Endothelial cell of umbilical vein (primary cell): ENCODE data around the gene CYP2S1. TPM values are rescaled to one million over a fixed set of nuclear protein-coding genes. Genes with fewer than 3 reads are reported as not detected.

Experiments
- BruUV-seq: library from RNA; stranded (reverse); fragments of 400-500 nt; replicated peaks from 2 replicates; lab custom pipeline; 2021; lab: Mats Ljungman, UMichigan
- CTCF ChIA-PET: fragments of 300-600, 350-600 bp; sonication (Branson Sonifier 250); formaldehyde crosslinking; loops from one replicate; lab custom pipeline; 2021; ENCODE audit warnings: antibody characterized with exemption, inconsistent platforms; lab: Charles Lee
- POLR2A ChIA-PET: fragments of 300-600, 350-600 bp; sonication (Branson Sonifier 250); formaldehyde crosslinking; loops from one replicate; lab custom pipeline; 2021; ENCODE audit warnings: antibody characterized with exemption, inconsistent platforms; lab: Charles Lee
- DNase-seq: peaks from one replicate; pipeline ENCODE4 v3.0.0-alpha.2; 2011; ENCODE audit warnings: low read depth, low spot score
- FAIRE-seq: peaks from 2 replicates; lab custom pipeline; 2011; peaks lifted over from hg19 to GRCh38; lab: Jason Lieb, UNC
- H2AFZ ChIP-seq: 2 replicates; pipeline ENCODE4 v1.6.0; 2012; ENCODE audit warnings: low read depth, low read length, control low read depth, inconsistent platforms
- H3K27ac ChIP-seq: 2 replicates; pipeline ENCODE4 v1.5.1; 2011; ENCODE audit warnings: low read depth, mild to moderate bottlenecking, control low read depth, low read length, moderate library complexity; ENCODE audit not compliant: insufficient read depth
- H3K27me3 ChIP-seq, 2 experiments: 2 replicates each; pipeline versions ENCODE4 v1.6.0 to v1.6.1; 2011; ENCODE audit warnings: low read length in 2 of 2, mixed read lengths in 1 of 2; ENCODE audit not compliant: control insufficient read depth in 2 of 2, insufficient read depth in 2 of 2
- H3K36me3 ChIP-seq, 2 experiments: 2 replicates in 1 of 2; 3 replicates in 1 of 2; pipeline ENCODE4 v1.5.1; 2011; ENCODE audit warnings: low read length in 2 of 2, mild to moderate bottlenecking in 1 of 2, moderate library complexity in 1 of 2; ENCODE audit not compliant: control insufficient read depth in 2 of 2, insufficient read depth in 2 of 2; ENCODE audit errors: extremely low read depth in 1 of 2
- H3K4me1 ChIP-seq: 3 replicates; pipeline ENCODE4 v1.5.1; 2011; ENCODE audit warnings: mild to moderate bottlenecking, low read length; ENCODE audit not compliant: control insufficient read depth, insufficient read depth; ENCODE audit errors: extremely low read depth
- H3K4me2 ChIP-seq: 2 replicates; pipeline ENCODE4 v1.6.1; 2011; ENCODE audit warnings: low read length, control low read depth, mixed read lengths; ENCODE audit not compliant: insufficient read depth
- H3K4me3 ChIP-seq, 3 experiments: fragments of 200-600 bp in 1 of 3; sonication (generic), shearing (Covaris generic) in 1 of 3; replicated peaks in 1 of 3; 2 replicates each; pipeline ENCODE4 v1.5.1; 2011 to 2016; ENCODE audit warnings: control low read depth in 3 of 3, low read length in 3 of 3, mild to moderate bottlenecking in 2 of 3, inconsistent platforms in 1 of 3, low read depth in 1 of 3, moderate library complexity in 1 of 3; ENCODE audit not compliant: insufficient read depth in 1 of 3
- H3K79me2 ChIP-seq: 2 replicates; pipeline ENCODE4 v1.6.0; 2012; ENCODE audit warnings: low read length, inconsistent platforms; ENCODE audit not compliant: control insufficient read depth, insufficient read depth
- H3K9ac ChIP-seq: replicated peaks from 2 replicates; pipeline ENCODE3; 2011; ENCODE audit warnings: low read length, control low read depth; ENCODE audit not compliant: insufficient read depth; ENCODE audit errors: extremely low read depth
- H3K9me1 ChIP-seq: replicated peaks from 3 replicates; pipeline ENCODE4 v1.6.0; 2011; ENCODE audit warnings: mild to moderate bottlenecking, low read length; ENCODE audit not compliant: control insufficient read depth, insufficient read depth; ENCODE audit errors: extremely low read depth
- H3K9me3 ChIP-seq: replicated peaks from 2 replicates; pipeline ENCODE4 v1.5.1; 2012; ENCODE audit warnings: low read length, inconsistent platforms; ENCODE audit not compliant: control insufficient read depth, insufficient read depth
- H4K20me1 ChIP-seq: replicated peaks from 2 replicates; pipeline ENCODE3; 2011; ENCODE audit warnings: mild to moderate bottlenecking, low read length; ENCODE audit not compliant: control insufficient read depth, insufficient read depth; ENCODE audit errors: extremely low read depth
- EZH2 ChIP-seq: IDR thresholded peaks from 2 replicates; pipeline ENCODE4 v1.6.1; 2012; ENCODE audit warnings: borderline replicate concordance, low read depth, mild to moderate bottlenecking, moderate library complexity, low read length, inconsistent platforms; ENCODE audit not compliant: severe bottlenecking
- FOS ChIP-seq: IDR thresholded peaks from 2 replicates; pipeline ENCODE4 v1.6.1; 2011; ENCODE audit warnings: mild to moderate bottlenecking, low read length, moderate library complexity, borderline replicate concordance; ENCODE audit not compliant: insufficient read depth
- GATA2 ChIP-seq: IDR thresholded peaks from 2 replicates; pipeline ENCODE4 v1.7.0; 2011; ENCODE audit warnings: low read depth, mild to moderate bottlenecking, moderate library complexity, mixed read lengths, low read length; ENCODE audit not compliant: insufficient read length, insufficient read depth
- JUN ChIP-seq: IDR thresholded peaks from 2 replicates; pipeline ENCODE4 v1.6.1; 2011; ENCODE audit warnings: borderline replicate concordance, low read depth; ENCODE audit not compliant: insufficient read length, insufficient read depth
- MYC ChIP-seq: IDR thresholded peaks from one replicate; pipeline ENCODE4 v1.6.1; 2011; ENCODE audit warnings: mild to moderate bottlenecking, low read depth, low read length
- POLR2A ChIP-seq: IDR thresholded peaks from 2 replicates; pipeline ENCODE4 v1.6.1; 2012; ENCODE audit warnings: low read depth, mild to moderate bottlenecking, control low read depth, low read length
- POLR2AphosphoS5 ChIP-seq: IDR thresholded peaks from 2 replicates; pipeline ENCODE4 v1.6.1; 2012; ENCODE audit warnings: low read depth, mild to moderate bottlenecking, control low read depth, low read length, moderate library complexity; ENCODE audit not compliant: insufficient read depth
- dilution Hi-C: fragments of 300-500 bp; cut with MboI; formaldehyde crosslinking; loops from one replicate; pipeline ENCODE4 v1.15.0; 2019; ENCODE audit warnings: low sequenced_read_pairs; ENCODE audit not compliant: extremely low pct_ligation_motif_present
- intact Hi-C: fragments of 100-400 bp; cut with micrococcal nuclease; formaldehyde crosslinking; loops from one replicate; pipeline ENCODE4 v1.10.0; 2022
- polyA plus RNA-seq, 4 experiments: library from polyadenylated mRNA; depleted of rRNA in 3 of 4; stranded (reverse) in 3 of 4; unstranded in 1 of 4; fragments of >200 nt; gene quantifications; 2 replicates each; pipeline versions ENCODE4 v1.2.1 to v1.2.3, GENCODE V29; 2011 to 2012; ENCODE audit warnings: missing spikeins in 1 of 4
- total RNA-seq: library from RNA; stranded (reverse); gene quantifications from 2 replicates; pipeline ENCODE4 v1.2.3, GENCODE V29; 2021
- TF ChIP-seq, protein P1 (sequence below): IDR thresholded peaks from 2 replicates; pipeline ENCODE4 v1.6.1; 2011; ENCODE audit not compliant: insufficient read depth, insufficient read length
- TF ChIP-seq, protein P2 (sequence below), 2 donors: IDR thresholded peaks; 1 replicate in 1 of 2; 2 replicates in 1 of 2; pipeline ENCODE4 v1.5.1; 2011; ENCODE audit warnings: low read length in 2 of 2, mild to moderate bottlenecking in 2 of 2, moderate library complexity in 2 of 2, control low read depth in 1 of 2, inconsistent platforms in 1 of 2, low read depth in 1 of 2; ENCODE audit not compliant: insufficient read depth in 1 of 2; ENCODE audit errors: extremely low read depth in 1 of 2

CYP2S1 gene
- total and polyA plus RNA-seq, 2 donors (not counting 3 experiments of a cell fraction or from before 2014, with no cell fraction given), result 0.98 to 4.5 TPM

DNA sequence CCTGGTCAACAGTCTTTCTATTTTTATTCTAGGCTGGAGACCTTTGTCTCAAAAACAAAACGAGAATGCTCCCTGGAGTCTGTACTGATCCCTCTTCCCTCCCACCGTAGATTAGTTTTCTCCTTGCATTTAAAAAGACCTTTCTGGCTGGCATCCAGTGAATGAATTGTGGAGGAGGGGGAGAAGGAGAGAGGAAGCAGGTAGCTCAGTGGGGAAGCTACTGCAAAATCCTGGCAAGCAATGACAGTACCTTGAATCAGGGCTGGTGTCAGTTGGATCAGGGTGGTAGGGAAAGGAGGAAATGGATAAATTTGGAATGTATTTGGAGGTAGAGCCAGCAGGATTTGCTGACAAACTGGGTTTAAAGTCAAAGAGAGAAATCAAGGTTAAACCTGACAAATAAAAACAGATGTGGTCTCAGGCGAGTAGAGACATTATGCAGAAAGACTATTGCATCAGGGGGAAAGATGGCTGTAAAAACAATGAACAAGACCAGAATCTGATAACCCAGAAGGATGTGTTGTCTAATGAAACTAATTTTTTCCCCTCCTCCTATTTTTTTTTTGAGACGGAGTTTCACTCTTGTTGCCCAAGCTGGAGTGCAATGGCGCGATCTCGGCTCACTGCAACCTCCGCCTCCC, 3.5 kb upstream of the CYP2S1 start:
- DNase-seq (no peak), FAIRE-seq (no peak)
- peaks cover 6 to 8% of the 10 kb centered on the region in 2 experiments for H3K27me3 ChIP-seq
- TF ChIP-seq POLR2A, result no peak
- TF ChIP-seq, protein P1, sequence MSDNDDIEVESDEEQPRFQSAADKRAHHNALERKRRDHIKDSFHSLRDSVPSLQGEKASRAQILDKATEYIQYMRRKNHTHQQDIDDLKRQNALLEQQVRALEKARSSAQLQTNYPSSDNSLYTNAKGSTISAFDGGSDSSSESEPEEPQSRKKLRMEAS, result no peak
- no peak for TF ChIP-seq JUN
- TF ChIP-seq, protein P2, sequence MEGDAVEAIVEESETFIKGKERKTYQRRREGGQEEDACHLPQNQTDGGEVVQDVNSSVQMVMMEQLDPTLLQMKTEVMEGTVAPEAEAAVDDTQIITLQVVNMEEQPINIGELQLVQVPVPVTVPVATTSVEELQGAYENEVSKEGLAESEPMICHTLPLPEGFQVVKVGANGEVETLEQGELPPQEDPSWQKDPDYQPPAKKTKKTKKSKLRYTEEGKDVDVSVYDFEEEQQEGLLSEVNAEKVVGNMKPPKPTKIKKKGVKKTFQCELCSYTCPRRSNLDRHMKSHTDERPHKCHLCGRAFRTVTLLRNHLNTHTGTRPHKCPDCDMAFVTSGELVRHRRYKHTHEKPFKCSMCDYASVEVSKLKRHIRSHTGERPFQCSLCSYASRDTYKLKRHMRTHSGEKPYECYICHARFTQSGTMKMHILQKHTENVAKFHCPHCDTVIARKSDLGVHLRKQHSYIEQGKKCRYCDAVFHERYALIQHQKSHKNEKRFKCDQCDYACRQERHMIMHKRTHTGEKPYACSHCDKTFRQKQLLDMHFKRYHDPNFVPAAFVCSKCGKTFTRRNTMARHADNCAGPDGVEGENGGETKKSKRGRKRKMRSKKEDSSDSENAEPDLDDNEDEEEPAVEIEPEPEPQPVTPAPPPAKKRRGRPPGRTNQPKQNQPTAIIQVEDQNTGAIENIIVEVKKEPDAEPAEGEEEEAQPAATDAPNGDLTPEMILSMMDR (IDR thresholded peaks at IDR 0.05; ENCODE audit: extremely low read depth in 1 of 2, insufficient read depth in 1 of 2, low read depth in 1 of 2, low read length in 2 of 2), result no peak
- no peak for TF ChIP-seq FOS
- TF ChIP-seq GATA2, result no peak
- TF ChIP-seq POLR2AphosphoS5, result no peak
- TF ChIP-seq MYC, result no peak
- no peak for TF ChIP-seq EZH2
- ChIA-PET CTCF (no interaction called here), POLR2A (no interaction called here)
- no peak overlapping the region for H3K4me3 ChIP-seq
- H3K9ac ChIP-seq, result no peak overlapping the region
- no TSS peak for BruUV-seq
- H3K27ac ChIP-seq, result no peak overlapping the region
- H3K4me2 ChIP-seq, result no peak overlapping the region
- H2AFZ ChIP-seq, result no peak overlapping the region
- peaks cover 20% of the 10 kb centered on the region for H3K4me1 ChIP-seq
- no peaks in the 10 kb centered on the region for H3K79me2 ChIP-seq
- intact Hi-C loops (no loop called here), dilution Hi-C loops (no loop called here)
- no peaks in the 10 kb centered on the region for H3K36me3 ChIP-seq
- no peaks in the 10 kb centered on the region for H3K9me3 ChIP-seq
- H3K9me1 ChIP-seq, result no peaks in the 10 kb centered on the region
- no peaks in the 10 kb centered on the region for H4K20me1 ChIP-seq
